ENCODE results near the gene SEC63.

The SEC63 gene

GRCh38 chr6:107840636-107841274 lies 117.3 kb downstream of the SEC63 start:
- DNase-seq (ENCODE audit: extremely low read depth, low read depth) = no peak
- no peak for TF ChIP-seq CTCF (IDR thresholded peaks at IDR 0.05; ENCODE audit: low read depth, low read length)

- DNase-seq (ENCODE audit: extremely low read depth, low read depth) = no peak
- no peak for TF ChIP-seq CTCF (IDR thresholded peaks at IDR 0.05; ENCODE audit: low read depth, low read length)
Measured at GRCh38 chr6:107833136-107833535, 124.9 kb downstream of the SEC63 start.

- DNase-seq (ENCODE audit: extremely low read depth, low read depth) = no peak
Measured at GRCh38 chr6:107832151-107833056, 125.6 kb downstream of the SEC63 start.

GRCh38 chr6:107830060-107830459 lies 127.9 kb downstream of the SEC63 start:
- TF ChIP-seq CTCF (IDR thresholded peaks at IDR 0.05; ENCODE audit: low read depth, low read length) = no peak
- no peak for DNase-seq (ENCODE audit: extremely low read depth, low read depth)

More at GRCh38 chr6:107832151-107833056, 125.6 kb downstream of the SEC63 start:
- TF ChIP-seq CTCF (IDR thresholded peaks at IDR 0.05; ENCODE audit: low read depth, low read length) = no peak

GRCh38 chr6:107827541-107827940 lies 130.5 kb downstream of the SEC63 start:
- no peak for DNase-seq (ENCODE audit: extremely low read depth, low read depth)
- TF ChIP-seq CTCF (IDR thresholded peaks at IDR 0.05; ENCODE audit: low read depth, low read length) = no peak

- DNase-seq (ENCODE audit: extremely low read depth, low read depth) = no peak
- TF ChIP-seq CTCF (IDR thresholded peaks at IDR 0.05; ENCODE audit: low read depth, low read length) = no peak
Measured at GRCh38 chr6:107823047-107823557, 134.9 kb downstream of the SEC63 start.

Measured in AG09319 (cell line).